HuH-7.5 (cell line): Measurements from ENCODE around the gene ASTN2.

Experiments used
- DNase-seq: peaks from one replicate; pipeline ENCODE4 v3.0.0; 2011; ENCODE audit warnings: low spot score

Gene ASTN2

GRCh38 chr9:117013440-117013995, 401.3 kb downstream of the ASTN2 start:
- no peak for DNase-seq

- DNase-seq, result no peak
Observed at GRCh38 chr9:117010061-117010460, 404.8 kb downstream of the ASTN2 start.

- DNase-seq, result no peak
Observed at GRCh38 chr9:117008876-117009275, 406.0 kb downstream of the ASTN2 start.

GRCh38 chr9:117008461-117008860, 406.4 kb downstream of the ASTN2 start:
- no peak for DNase-seq

- DNase-seq, result no peak
Observed at GRCh38 chr9:117002686-117003085, 412.2 kb downstream of the ASTN2 start.

GRCh38 chr9:117000834-117001233, 414.0 kb downstream of the ASTN2 start:
- DNase-seq, result no peak

GRCh38 chr9:117000196-117000723, 414.6 kb downstream of the ASTN2 start:
- DNase-seq, result no peak

- no peak for DNase-seq
Observed at GRCh38 chr9:116998305-116998704, 416.6 kb downstream of the ASTN2 start.

- no peak for DNase-seq
Observed at GRCh38 chr9:116992865-116993264, 422.0 kb downstream of the ASTN2 start.

GRCh38 chr9:116991051-116991450, 423.8 kb downstream of the ASTN2 start:
- DNase-seq, result no peak

GRCh38 chr9:116990592-116990991, 424.3 kb downstream of the ASTN2 start:
- DNase-seq, result no peak

GRCh38 chr9:116987721-116988485, 427.0 kb downstream of the ASTN2 start:
- DNase-seq, result no peak

- DNase-seq, result no peak
Observed at GRCh38 chr9:116986015-116986414, 428.8 kb downstream of the ASTN2 start.

- DNase-seq, result no peak
Observed at GRCh38 chr9:116985596-116985995, 429.3 kb downstream of the ASTN2 start.

- no peak for DNase-seq
Observed at GRCh38 chr9:116984111-116984510, 430.7 kb downstream of the ASTN2 start.

- DNase-seq, result no peak
Observed at GRCh38 chr9:116980582-116981120, 434.2 kb downstream of the ASTN2 start.

GRCh38 chr9:116979456-116979855, 435.4 kb downstream of the ASTN2 start:
- no peak for DNase-seq

GRCh38 chr9:116978155-116978554, 436.7 kb downstream of the ASTN2 start:
- DNase-seq, result no peak

- DNase-seq, result no peak
Observed at GRCh38 chr9:116975126-116975525, 439.7 kb downstream of the ASTN2 start.

- DNase-seq, result no peak
Observed at GRCh38 chr9:116966199-116966598, 448.7 kb downstream of the ASTN2 start.

- no peak for DNase-seq
Observed at GRCh38 chr9:116964258-116964657, 450.6 kb downstream of the ASTN2 start.

GRCh38 chr9:116959809-116960208, 455.0 kb downstream of the ASTN2 start:
- no peak for DNase-seq

- no peak for DNase-seq
Observed at GRCh38 chr9:116958881-116959280, 456.0 kb downstream of the ASTN2 start.
